ENCODE measurements around the gene PCMT1. TPM values are rescaled to one million over a fixed set of nuclear protein-coding genes. Genes with fewer than 3 reads are reported as not detected.
"Not testable (repeated sequence)": the region's sequence is repeated elsewhere in the genome, so short reads cannot be mapped to it uniquely, and the experiment has no call there.

Gene PCMT1
- total RNA-seq, 1 donor from 2014 or later: 63.1 TPM

DNA sequence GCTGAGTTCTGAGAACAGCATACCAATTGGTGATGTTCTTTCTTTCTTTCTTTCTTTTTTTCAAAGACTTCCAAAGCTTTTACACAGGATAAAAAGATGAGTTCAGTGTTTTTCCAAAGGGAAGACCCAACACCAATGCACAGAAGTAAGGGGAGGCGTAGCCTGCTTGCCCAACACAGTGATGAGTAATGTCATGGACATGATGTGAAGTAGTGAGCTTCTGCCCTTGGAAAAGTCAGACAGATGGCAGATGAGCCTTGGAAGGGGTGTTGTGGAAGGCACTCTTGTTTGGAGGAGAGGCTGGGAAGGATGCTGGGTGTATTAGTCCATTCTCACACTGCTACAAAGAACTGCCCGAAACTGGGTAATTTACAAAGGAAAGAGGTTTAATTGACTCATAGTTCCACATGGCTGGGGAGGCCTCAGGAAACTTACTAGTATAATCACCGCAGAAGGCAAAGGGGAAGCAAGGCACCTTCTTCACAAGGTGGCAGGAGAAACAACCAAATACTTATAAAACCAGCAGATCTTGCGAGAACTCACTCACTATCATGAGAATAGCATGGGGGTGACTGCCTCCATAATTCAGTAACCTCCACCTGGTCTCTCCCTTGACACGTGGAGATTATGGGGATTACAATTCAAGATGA, 102.0 kb downstream of the PCMT1 start:
- no peaks in the 10 kb centered on the region for H3K27me3 Mint-ChIP-seq
- no peak overlapping the region for H3K27ac Mint-ChIP-seq
- no peak for DNase-seq (ENCODE audit: low spot score, unreplicated experiment)
- TF ChIP-seq, protein P1, sequence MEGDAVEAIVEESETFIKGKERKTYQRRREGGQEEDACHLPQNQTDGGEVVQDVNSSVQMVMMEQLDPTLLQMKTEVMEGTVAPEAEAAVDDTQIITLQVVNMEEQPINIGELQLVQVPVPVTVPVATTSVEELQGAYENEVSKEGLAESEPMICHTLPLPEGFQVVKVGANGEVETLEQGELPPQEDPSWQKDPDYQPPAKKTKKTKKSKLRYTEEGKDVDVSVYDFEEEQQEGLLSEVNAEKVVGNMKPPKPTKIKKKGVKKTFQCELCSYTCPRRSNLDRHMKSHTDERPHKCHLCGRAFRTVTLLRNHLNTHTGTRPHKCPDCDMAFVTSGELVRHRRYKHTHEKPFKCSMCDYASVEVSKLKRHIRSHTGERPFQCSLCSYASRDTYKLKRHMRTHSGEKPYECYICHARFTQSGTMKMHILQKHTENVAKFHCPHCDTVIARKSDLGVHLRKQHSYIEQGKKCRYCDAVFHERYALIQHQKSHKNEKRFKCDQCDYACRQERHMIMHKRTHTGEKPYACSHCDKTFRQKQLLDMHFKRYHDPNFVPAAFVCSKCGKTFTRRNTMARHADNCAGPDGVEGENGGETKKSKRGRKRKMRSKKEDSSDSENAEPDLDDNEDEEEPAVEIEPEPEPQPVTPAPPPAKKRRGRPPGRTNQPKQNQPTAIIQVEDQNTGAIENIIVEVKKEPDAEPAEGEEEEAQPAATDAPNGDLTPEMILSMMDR (IDR thresholded peaks at IDR 0.05; ENCODE audit: unreplicated experiment): no peak
- H3K9me3 Mint-ChIP-seq (ENCODE audit: low read depth): no peaks in the 10 kb centered on the region
- H3K36me3 Mint-ChIP-seq (ENCODE audit: insufficient read depth): peaks cover 17% of the 10 kb centered on the region
- H3K4me1 Mint-ChIP-seq (ENCODE audit: low read depth): peaks cover 24% of the 10 kb centered on the region
- no peak overlapping the region for H3K4me3 Mint-ChIP-seq (ENCODE audit: low read depth)

DNA sequence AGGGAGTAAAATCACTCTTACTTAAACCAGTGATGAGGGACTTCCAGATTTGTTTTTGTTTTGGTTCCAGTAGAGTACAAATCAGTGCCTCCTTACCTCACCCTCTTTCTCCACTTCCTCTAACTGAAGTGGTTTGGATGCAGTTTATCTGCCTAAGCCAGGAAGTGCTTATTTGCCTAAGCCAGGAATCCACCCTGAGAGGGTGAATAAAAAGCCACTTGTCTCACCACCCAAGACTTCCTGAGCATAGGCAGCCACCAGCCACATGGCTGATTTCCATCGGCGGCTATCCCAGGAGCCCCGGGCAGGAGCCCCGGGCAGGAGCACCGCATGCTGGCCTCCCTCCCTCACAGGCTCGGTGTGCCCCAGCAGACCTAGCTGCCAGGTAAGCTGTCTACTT, 102.6 kb downstream of the PCMT1 start:
- Mint-ChIP-seq H3K27me3 (no peaks in the 10 kb centered on the region), H3K36me3 (ENCODE audit: insufficient read depth) (peaks cover 17% of the 10 kb centered on the region), H3K4me1 (ENCODE audit: low read depth) (peaks cover 27% of the 10 kb centered on the region), H3K4me3 (ENCODE audit: low read depth) (no peak overlapping the region), H3K27ac (no peak overlapping the region), H3K9me3 (ENCODE audit: low read depth) (no peaks in the 10 kb centered on the region)
- TF ChIP-seq, protein P1 (IDR thresholded peaks at IDR 0.05; ENCODE audit: unreplicated experiment): no peak
- DNase-seq (ENCODE audit: low spot score, unreplicated experiment): no peak

- no peak for DNase-seq (ENCODE audit: low spot score, unreplicated experiment)
- TF ChIP-seq, protein P1 (IDR thresholded peaks at IDR 0.05; ENCODE audit: unreplicated experiment): no peak
- Mint-ChIP-seq H3K4me1 (ENCODE audit: low read depth) (peaks cover 30% of the 10 kb centered on the region), H3K9me3 (ENCODE audit: low read depth) (no peaks in the 10 kb centered on the region), H3K27me3 (no peaks in the 10 kb centered on the region), H3K4me3 (ENCODE audit: low read depth) (no peak overlapping the region), H3K27ac (peak overlapping the region; percentile 15), H3K36me3 (ENCODE audit: insufficient read depth) (peaks cover 17% of the 10 kb centered on the region)
Observed at GRCh38 chr6:149852881-149853280, 103.3 kb downstream of the PCMT1 start.

DNA sequence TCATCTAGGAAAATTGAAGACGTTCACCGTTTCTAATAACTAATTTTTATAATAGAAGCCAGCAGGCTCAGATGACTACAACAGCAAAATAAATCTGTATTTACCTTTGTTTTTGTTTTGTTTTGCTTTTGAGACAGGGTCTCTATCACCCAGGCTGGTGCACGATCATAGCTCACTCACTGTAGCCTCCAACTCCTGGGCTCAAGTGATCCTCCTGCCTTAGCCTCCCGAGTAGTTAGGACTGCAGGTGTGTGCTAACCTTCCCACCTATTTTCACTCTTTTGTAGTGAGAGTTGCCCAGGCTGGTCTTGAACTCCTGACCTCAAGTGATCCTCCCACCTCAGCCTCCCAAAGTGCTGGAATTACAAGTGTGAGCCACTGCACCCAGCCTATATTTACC, 104.5 kb downstream of the PCMT1 start:
- not testable (repeated sequence) for DNase-seq (ENCODE audit: low spot score, unreplicated experiment); H3K4me3 Mint-ChIP-seq (ENCODE audit: low read depth); H3K27me3 Mint-ChIP-seq; H3K27ac Mint-ChIP-seq; H3K9me3 Mint-ChIP-seq (ENCODE audit: low read depth)
- peaks cover 38% of the 10 kb centered on the region for H3K4me1 Mint-ChIP-seq (ENCODE audit: low read depth)
- H3K36me3 Mint-ChIP-seq (ENCODE audit: insufficient read depth): peaks cover 14% of the 10 kb centered on the region

GRCh38 chr6:149854532-149854931, 105.0 kb downstream of the PCMT1 start:
- Mint-ChIP-seq H3K36me3 (ENCODE audit: insufficient read depth) (peaks cover 14% of the 10 kb centered on the region), H3K27me3 (no peaks in the 10 kb centered on the region), H3K27ac (peak overlapping the region; percentile 97), H3K9me3 (ENCODE audit: low read depth) (no peaks in the 10 kb centered on the region), H3K4me1 (ENCODE audit: low read depth) (peaks cover 43% of the 10 kb centered on the region), H3K4me3 (ENCODE audit: low read depth) (peak overlapping the region; percentile 38)
- DNase-seq (ENCODE audit: low spot score, unreplicated experiment): no peak
- TF ChIP-seq, protein P1 (IDR thresholded peaks at IDR 0.05; ENCODE audit: unreplicated experiment): no peak

GRCh38 chr6:149855040-149855654, 105.6 kb downstream of the PCMT1 start:
- peaks cover 46% of the 10 kb centered on the region for H3K4me1 Mint-ChIP-seq (ENCODE audit: low read depth)
- no peaks in the 10 kb centered on the region for H3K27me3 Mint-ChIP-seq
- peak overlapping the region; percentile 38 for H3K4me3 Mint-ChIP-seq (ENCODE audit: low read depth)
- H3K9me3 Mint-ChIP-seq (ENCODE audit: low read depth): no peaks in the 10 kb centered on the region
- TF ChIP-seq, protein P1 (IDR thresholded peaks at IDR 0.05; ENCODE audit: unreplicated experiment): no peak
- peaks cover 12% of the 10 kb centered on the region for H3K36me3 Mint-ChIP-seq (ENCODE audit: insufficient read depth)
- peak overlapping the region; percentile 97 for H3K27ac Mint-ChIP-seq
- DNase-seq (ENCODE audit: low spot score, unreplicated experiment): no peak

Measured in progenitor cell of endocrine pancreas (in vitro differentiated cells).